Gastrocnemius medialis (tissue), 4 donors: Measurements from ENCODE around the gene SPRN. TPM values are rescaled to one million over a fixed set of nuclear protein-coding genes. Genes with fewer than 3 reads are reported as not detected.

Experiments
- ATAC-seq, 2 donors: fragments of 150-250 bp; one replicate each; pipeline ENCODE4 v1.9.1; 2016
- DNase-seq, 2 donors: peaks; one replicate each; pipeline ENCODE4 v3.0.0-alpha.2; 2019
- H3K27ac ChIP-seq, 4 donors: fragments of 200-600 bp; sonication (generic); 1 replicate in 1 of 4; 2 replicates in 3 of 4; pipeline ENCODE4 v1.5.1; 2016 to 2018; ENCODE audit warnings: mild to moderate bottlenecking in 2 of 4, moderate library complexity in 1 of 4
- H3K27me3 ChIP-seq, 3 donors: fragments of 200-600 bp; sonication (generic) in 2 of 3; 1 replicate in 1 of 3; 2 replicates in 2 of 3; pipeline versions ENCODE4 v1.5.1 to v1.6.0; 2016 to 2019; ENCODE audit warnings: mild to moderate bottlenecking in 1 of 3, moderate library complexity in 1 of 3
- H3K36me3 ChIP-seq, 2 donors: fragments of 200-600 bp; sonication (generic) in 1 of 2; one replicate each; pipeline ENCODE4 v1.5.1; 2017 to 2018
- H3K4me1 ChIP-seq, 2 donors: fragments of 200-600 bp; sonication (generic) in 1 of 2; one replicate each; pipeline ENCODE4 v1.5.1; 2016 to 2017; ENCODE audit warnings: mild to moderate bottlenecking in 2 of 2
- H3K4me3 ChIP-seq, 4 donors: fragments of 200-600 bp; sonication (generic) in 3 of 4; 1 replicate in 1 of 4; 2 replicates in 3 of 4; pipeline ENCODE4 v1.5.1; 2016 to 2019; ENCODE audit warnings: mild to moderate bottlenecking in 2 of 4
- H3K9me3 ChIP-seq, 3 donors: fragments of 200-600 bp; sonication (generic) in 2 of 3; 1 replicate in 1 of 3; 2 replicates in 2 of 3; pipeline ENCODE4 v1.5.1; 2016 to 2019
- POLR2A ChIP-seq, 2 donors: fragments of 450-650 bp; IDR thresholded peaks; one replicate each; pipeline ENCODE4 v1.6.1; 2017; ENCODE audit warnings: antibody characterized with exemption in 2 of 2, mild to moderate bottlenecking in 2 of 2, moderate library complexity in 2 of 2
- in situ Hi-C, 4 donors: fragments of 200-750 bp; cut with MboI; loops; one replicate each; pipeline versions ENCODE4 v1.15.0 to v1.8.0; 2017; ENCODE audit warnings: low sequenced_read_pairs in 4 of 4
- intact Hi-C: fragments of 100-400 bp; cut with DNase I; formaldehyde crosslinking; loops from one replicate; pipeline ENCODE4 v1.15.1; 2023; ENCODE audit warnings: low total_unique reads
- total RNA-seq, 4 donors: library from RNA; depleted of rRNA; stranded (reverse); fragments of >200 nt; gene quantifications; one replicate each; pipeline versions ENCODE4 v1.1.0 to v1.2.3, GENCODE V29; 2016
- TF ChIP-seq, protein P1 (sequence below), 5 experiments: fragments of 450-650 bp in 3 of 5; fragments of 200-600 bp in 2 of 5; sonication (generic) in 2 of 5; IDR thresholded peaks in 4 of 5; conservative IDR thresholded peaks in 1 of 5; 1 replicate in 4 of 5; 2 replicates in 1 of 5; pipeline ENCODE4 v1.5.1; 2016 to 2019; ENCODE audit warnings: antibody characterized with exemption in 5 of 5, mild to moderate bottlenecking in 3 of 5, moderate library complexity in 3 of 5

SPRN gene
- total RNA-seq, 4 donors from 2014 or later = not detected

DNA sequence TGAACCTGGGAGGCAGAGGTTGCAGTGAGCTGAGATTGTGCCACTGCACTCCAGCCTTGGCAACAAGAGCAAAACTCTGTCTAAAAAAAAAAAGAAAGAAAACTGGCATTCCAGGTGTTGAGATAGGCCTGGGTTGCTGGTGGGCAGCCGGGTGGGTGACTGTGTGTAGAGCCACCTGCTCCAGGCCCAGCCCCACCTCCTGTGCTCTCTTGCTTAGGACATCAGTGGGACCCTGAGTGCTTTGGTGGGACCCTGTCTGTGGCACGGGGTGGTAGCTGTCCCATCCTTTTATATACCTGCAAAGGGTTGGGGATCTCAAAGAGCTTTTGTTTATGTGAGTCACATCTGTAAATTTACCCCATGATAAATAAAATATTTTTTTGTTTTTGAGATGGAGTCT lies 39.2 kb downstream of the SPRN start:
- H3K4me3 ChIP-seq = no peak overlapping the region
- intact Hi-C loops (no loop called here), in situ Hi-C loops (no loop called here)
- TF ChIP-seq POLR2A (IDR thresholded peaks at IDR 0.05) = no peak
- TF ChIP-seq, protein P1, sequence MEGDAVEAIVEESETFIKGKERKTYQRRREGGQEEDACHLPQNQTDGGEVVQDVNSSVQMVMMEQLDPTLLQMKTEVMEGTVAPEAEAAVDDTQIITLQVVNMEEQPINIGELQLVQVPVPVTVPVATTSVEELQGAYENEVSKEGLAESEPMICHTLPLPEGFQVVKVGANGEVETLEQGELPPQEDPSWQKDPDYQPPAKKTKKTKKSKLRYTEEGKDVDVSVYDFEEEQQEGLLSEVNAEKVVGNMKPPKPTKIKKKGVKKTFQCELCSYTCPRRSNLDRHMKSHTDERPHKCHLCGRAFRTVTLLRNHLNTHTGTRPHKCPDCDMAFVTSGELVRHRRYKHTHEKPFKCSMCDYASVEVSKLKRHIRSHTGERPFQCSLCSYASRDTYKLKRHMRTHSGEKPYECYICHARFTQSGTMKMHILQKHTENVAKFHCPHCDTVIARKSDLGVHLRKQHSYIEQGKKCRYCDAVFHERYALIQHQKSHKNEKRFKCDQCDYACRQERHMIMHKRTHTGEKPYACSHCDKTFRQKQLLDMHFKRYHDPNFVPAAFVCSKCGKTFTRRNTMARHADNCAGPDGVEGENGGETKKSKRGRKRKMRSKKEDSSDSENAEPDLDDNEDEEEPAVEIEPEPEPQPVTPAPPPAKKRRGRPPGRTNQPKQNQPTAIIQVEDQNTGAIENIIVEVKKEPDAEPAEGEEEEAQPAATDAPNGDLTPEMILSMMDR (IDR thresholded peaks at IDR 0.05 in 4 of 5, conservative IDR thresholded peaks at IDR 0.05 in 1 of 5) = no peak
- H3K9me3 ChIP-seq = no peaks in the 10 kb centered on the region
- DNase-seq (no peak), ATAC-seq (no peak)
- no peak overlapping the region for H3K27ac ChIP-seq
- H3K4me1 ChIP-seq = no peaks in the 10 kb centered on the region
- H3K36me3 ChIP-seq = no peaks in the 10 kb centered on the region
- H3K27me3 ChIP-seq = no peaks in the 10 kb centered on the region

DNA sequence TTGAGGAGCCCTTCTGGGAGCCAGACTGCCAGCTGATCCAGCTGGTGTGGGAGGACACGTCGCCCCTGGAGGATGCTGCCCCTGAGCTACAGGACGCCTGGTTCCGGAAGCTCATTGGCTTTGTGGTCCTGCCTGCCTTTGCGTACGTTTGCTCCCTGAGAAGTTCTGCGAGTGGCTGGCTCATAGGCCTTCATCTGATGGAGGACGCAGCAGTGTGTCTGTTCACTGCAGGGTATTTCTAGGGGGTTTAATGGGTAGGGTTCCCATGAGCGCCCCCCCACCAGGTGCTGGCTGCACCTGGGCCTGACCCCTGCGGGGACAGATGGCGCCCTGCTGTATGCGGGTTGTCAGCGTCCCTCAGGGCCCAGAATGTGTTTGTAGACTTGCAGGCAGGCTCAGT lies 40.4 kb downstream of the SPRN start:
- Histone ChIP-seq H3K27ac (no peak overlapping the region), H3K4me3 (no peak overlapping the region), H3K27me3 (no peaks in the 10 kb centered on the region), H3K9me3 (no peaks in the 10 kb centered on the region), H3K36me3 (no peaks in the 10 kb centered on the region), H3K4me1 (peaks cover 6 to 9% of the 10 kb centered on the region in 2 donors)
- TF ChIP-seq, protein P1 (IDR thresholded peaks at IDR 0.05 in 4 of 5, conservative IDR thresholded peaks at IDR 0.05 in 1 of 5) = no peak
- TF ChIP-seq POLR2A (IDR thresholded peaks at IDR 0.05) = no peak
- ATAC-seq (no peak), DNase-seq (no peak)
- in situ Hi-C loops (no loop called here), intact Hi-C loops (no loop called here)

DNA sequence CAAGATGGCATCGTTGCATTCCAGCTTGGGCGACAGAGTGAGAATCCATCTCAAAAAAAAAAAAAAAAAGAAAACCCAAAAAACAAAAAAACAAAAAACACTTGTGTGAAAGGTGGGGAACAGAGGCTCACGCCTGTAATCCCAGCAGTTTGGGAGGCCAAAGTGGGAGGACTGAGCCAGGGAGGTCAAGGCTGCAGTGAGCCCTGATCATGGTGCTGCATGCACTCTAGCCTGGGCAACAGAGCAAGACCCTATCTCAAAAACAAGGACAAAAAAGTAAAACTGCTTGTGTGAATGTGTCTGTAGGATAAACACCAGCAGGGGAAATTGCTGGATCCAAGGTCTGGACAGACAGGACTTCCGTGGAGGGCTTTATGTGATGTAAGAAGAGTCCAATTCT lies 40.9 kb downstream of the SPRN start:
- H3K36me3 ChIP-seq = no peaks in the 10 kb centered on the region
- in situ Hi-C loops = no loop called here
- no peak for TF ChIP-seq POLR2A (IDR thresholded peaks at IDR 0.05)
- TF ChIP-seq, protein P1 (IDR thresholded peaks at IDR 0.05 in 4 of 5, conservative IDR thresholded peaks at IDR 0.05 in 1 of 5) = no peak
- H3K9me3 ChIP-seq = no peaks in the 10 kb centered on the region
- H3K4me3 ChIP-seq = no peak overlapping the region
- ATAC-seq (no peak), DNase-seq (no peak)
- no peaks in the 10 kb centered on the region for H3K27me3 ChIP-seq
- H3K4me1 ChIP-seq = peaks cover 6 to 9% of the 10 kb centered on the region in 2 donors
- H3K27ac ChIP-seq = no peak overlapping the region
- intact Hi-C loops = no loop called here

DNA sequence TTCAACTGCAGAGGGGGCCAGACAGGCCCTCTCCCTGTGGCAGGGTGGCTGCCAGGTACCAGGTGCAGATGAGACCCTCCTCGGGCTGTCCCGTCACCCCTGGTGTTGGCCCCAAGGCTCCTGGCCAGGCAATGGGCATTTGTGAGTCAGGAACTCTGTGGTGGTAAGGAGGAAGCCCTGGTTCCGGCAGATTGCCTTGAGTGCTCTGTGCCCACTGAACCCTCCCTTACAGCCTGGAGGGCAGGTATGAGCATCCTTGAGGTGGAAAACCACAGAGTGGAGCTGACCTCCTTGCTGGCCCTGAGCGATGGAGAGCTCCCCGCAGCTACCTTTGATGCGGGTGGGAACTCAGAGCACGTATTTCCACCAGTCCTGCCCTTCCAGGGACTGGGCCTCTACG lies 43.4 kb downstream of the SPRN start:
- H3K4me1 ChIP-seq = peaks cover 6 to 17% of the 10 kb centered on the region in 2 donors
- intact Hi-C loops = loop anchor here (2.0 kb wide), 1 partner anchor 72 kb away; the partner anchor contains the start of genes TUBGCP2 and ZNF511
- H3K4me3 ChIP-seq = no peak overlapping the region
- TF ChIP-seq, protein P1 (IDR thresholded peaks at IDR 0.05 in 4 of 5, conservative IDR thresholded peaks at IDR 0.05 in 1 of 5) = no peak
- no peak for TF ChIP-seq POLR2A (IDR thresholded peaks at IDR 0.05)
- no peak for ATAC-seq
- H3K9me3 ChIP-seq = no peaks in the 10 kb centered on the region
- no peak overlapping the region for H3K27ac ChIP-seq
- no peaks in the 10 kb centered on the region for H3K27me3 ChIP-seq
- no peak for DNase-seq
- in situ Hi-C loops = no loop called here
- H3K36me3 ChIP-seq = no peaks in the 10 kb centered on the region
